Lower leg skin (tissue), 4 donors: ENCODE results near the gene TSPAN32. TPM values are rescaled to one million over a fixed set of nuclear protein-coding genes. Genes with fewer than 3 reads are reported as not detected.

Experiments
- DNase-seq, 2 donors: peaks; one replicate each; pipeline ENCODE4 v3.0.0-alpha.2; 2019; ENCODE audit warnings: low spot score in 2 of 2
- H3K4me3 ChIP-seq: fragments of 200-600 bp; sonication (generic); 2 replicates; pipeline ENCODE4 v1.5.1; 2017; ENCODE audit warnings: mild to moderate bottlenecking, low read depth; ENCODE audit not compliant: poor library complexity, severe bottlenecking
- CTCF ChIP-seq, 3 donors: fragments of 450-650 bp; IDR thresholded peaks; one replicate each; pipeline ENCODE4 v1.5.1; 2016; ENCODE audit warnings: antibody characterized with exemption in 3 of 3, mild to moderate bottlenecking in 3 of 3, moderate library complexity in 2 of 3
- POLR2A ChIP-seq, 2 donors: fragments of 450-650 bp; IDR thresholded peaks; one replicate each; pipeline ENCODE4 v1.6.1; 2016 to 2017; ENCODE audit warnings: antibody characterized with exemption in 2 of 2, mild to moderate bottlenecking in 1 of 2, moderate library complexity in 1 of 2
- WGBS, 2 donors: methylation state at CpG; one replicate each; pipeline ENCODE4 v1.1.5; 2018; 5-methylcytosine and 5-hydroxymethylcytosine counted together
- intact Hi-C: fragments of 100-400 bp; cut with DNase I; formaldehyde crosslinking; loops from one replicate; pipeline ENCODE4 v1.15.0; 2023; ENCODE audit warnings: low total_unique reads
- total RNA-seq, 4 donors: library from RNA; depleted of rRNA; stranded (reverse); fragments of >200 nt; gene quantifications; one replicate each; pipeline ENCODE4 v1.1.0, GENCODE V29; 2016

Gene TSPAN32
- total RNA-seq, 4 donors from 2014 or later, result 0.30 to 2.4 (median 1.5) TPM

GRCh38 chr11:2366733-2367132 is 64.9 kb downstream of the TSPAN32 start:
- WGBS, 2 donors, result 84 to 88% methylated on average over 7 of the region's 7 CpGs
- intact Hi-C loops, result no loop called here
- no peak for DNase-seq
- TF ChIP-seq POLR2A (IDR thresholded peaks at IDR 0.05) (no peak), CTCF (IDR thresholded peaks at IDR 0.05) (no peak)
- no peak overlapping the region for H3K4me3 ChIP-seq

- intact Hi-C loops, result no loop called here
- 85 to 86% methylated on average over 17 of the region's 17 CpGs for WGBS, 2 donors
- no peak overlapping the region for H3K4me3 ChIP-seq
- no peak for DNase-seq
- TF ChIP-seq CTCF (IDR thresholded peaks at IDR 0.05) (no peak), POLR2A (IDR thresholded peaks at IDR 0.05) (no peak)
Observed at GRCh38 chr11:2367266-2368160, 65.7 kb downstream of the TSPAN32 start.

Other genes with a start within 250 kb of the TSPAN32 start
- gene IGF2, start 162.6 kb upstream of the TSPAN32 start, total RNA-seq, result 10 to 100 TPM in 1 of 4 donors, 1 to 10 TPM in 3; 4.5 to 14.7 (median 6.0) TPM
- not detected for gene INS, start 140.8 kb upstream of the TSPAN32 start, total RNA-seq
- gene TH, start 130.2 kb upstream of the TSPAN32 start, total RNA-seq, result under 1 TPM in 2 of 4 donors, not detected in 2; 0.36 to 0.84 TPM
- gene ASCL2, start 31.4 kb upstream of the TSPAN32 start, total RNA-seq, result 10 to 100 TPM; 21.9 to 43.6 (median 29.3) TPM
- 1 to 10 TPM in 1 of 4 donors, under 1 TPM in 3; 0.42 to 1.4 (median 0.65) TPM for gene C11orf21, start 95 bp upstream of the TSPAN32 start, total RNA-seq
- 100 to 1,000 TPM; 189 to 337 (median 250) TPM for gene CD81, start 75.3 kb downstream of the TSPAN32 start, total RNA-seq
- 10 to 100 TPM; 45.6 to 58.7 (median 55.8) TPM for gene TSSC4, start 98.7 kb downstream of the TSPAN32 start, total RNA-seq
- not detected for gene TRPM5, start 142.5 kb downstream of the TSPAN32 start, total RNA-seq
- gene KCNQ1, start 143.0 kb downstream of the TSPAN32 start, total RNA-seq, result 1 to 10 TPM in 3 of 4 donors, under 1 TPM in 1; 0.81 to 2.2 (median 1.6) TPM